IMR-90 (cell line): ENCODE results near the gene UBA1.

Experiments used
- BHLHE40 ChIP-seq: fragments of 150-350 bp; IDR thresholded peaks from 2 replicates; pipeline ENCODE4 v1.6.1; 2016; ENCODE audit warnings: mild to moderate bottlenecking, low read depth, low read length
- CEBPB ChIP-seq: IDR thresholded peaks from 2 replicates; pipeline ENCODE4 v1.6.1; 2012; ENCODE audit warnings: low read depth, low read length, improper control_type of control experiment
- CHD1 ChIP-seq: IDR thresholded peaks from 2 replicates; pipeline ENCODE4 v1.6.1; 2012; ENCODE audit warnings: low read depth, low read length, improper control_type of control experiment
- CTCF ChIP-seq: conservative IDR thresholded peaks from 2 replicates; pipeline ENCODE4 v1.5.1; 2012; ENCODE audit warnings: mild to moderate bottlenecking, low read depth, low read length, improper control_type of control experiment
- MAZ ChIP-seq: IDR thresholded peaks from 2 replicates; pipeline ENCODE4 v1.6.1; 2012; ENCODE audit warnings: low read depth, mild to moderate bottlenecking, low read length, improper control_type of control experiment, moderate library complexity, borderline replicate concordance
- RAD21 ChIP-seq: IDR thresholded peaks from 2 replicates; pipeline ENCODE4 v1.6.1; 2012; ENCODE audit warnings: low read length, improper control_type of control experiment
- SMC3 ChIP-seq: fragments of 150-350 bp; IDR thresholded peaks from 2 replicates; pipeline ENCODE4 v1.6.1; 2016; ENCODE audit warnings: low read depth, mild to moderate bottlenecking, antibody characterized with exemption, low read length, moderate library complexity

GRCh38 chrX:47187106-47187677, 6.4 kb upstream of the UBA1 start:
- no peak for TF ChIP-seq CTCF
- no peak for TF ChIP-seq MAZ
- TF ChIP-seq CHD1: no peak
- TF ChIP-seq CEBPB: no peak
- TF ChIP-seq RAD21: no peak
- no peak for TF ChIP-seq BHLHE40
- TF ChIP-seq SMC3: no peak
